HG02678 (cell line): ENCODE results near the gene HMX2.

ENCODE experiments used
- ATAC-seq: cut with Tn5 transposase; IDR thresholded peaks from one replicate; pipeline ENCODE4 v1.9.1; 2021; ENCODE audit warnings: mild to moderate bottlenecking, moderate library complexity; ENCODE audit not compliant: unreplicated experiment

The HMX2 gene

DNA sequence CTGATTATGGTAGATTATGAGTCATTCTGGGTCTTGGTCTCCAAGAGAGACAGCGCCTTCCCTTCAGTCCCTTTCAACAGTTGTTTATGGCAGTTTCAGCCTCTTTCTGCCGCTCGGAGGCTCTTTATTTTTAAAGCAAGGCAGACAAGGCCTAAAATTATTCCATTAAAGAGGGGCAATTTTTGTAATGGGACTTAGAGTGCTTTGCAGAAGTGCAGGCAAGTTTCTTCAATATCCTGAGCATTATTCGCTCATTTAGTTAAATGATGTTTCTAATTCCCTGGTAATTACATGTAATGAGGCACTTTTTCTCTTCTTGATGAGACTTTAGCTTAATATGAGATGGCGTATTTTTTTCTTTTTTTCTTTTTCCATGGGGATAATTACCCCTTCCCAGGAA lies 39.8 kb downstream of the HMX2 start:
- ATAC-seq: no peak

DNA sequence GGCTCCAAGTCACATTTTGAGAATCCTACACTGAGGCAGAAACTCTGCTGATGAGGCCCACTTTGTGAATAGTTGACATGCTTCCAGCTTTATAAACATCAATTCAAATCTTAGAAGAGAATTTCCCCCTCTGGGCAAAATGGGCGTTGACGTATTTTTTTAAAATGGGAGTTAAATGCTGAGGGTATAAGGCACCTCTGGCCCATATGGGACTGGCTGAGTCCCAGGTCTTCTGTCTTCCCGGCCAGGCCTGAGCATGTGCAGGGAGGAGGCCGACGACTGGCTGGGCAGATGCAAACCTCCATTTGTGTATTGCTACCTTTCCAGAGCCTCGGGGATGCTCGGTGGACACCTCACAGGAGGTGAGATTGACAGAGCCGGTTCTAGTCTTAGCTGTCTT lies 44.0 kb downstream of the HMX2 start:
- no peak for ATAC-seq

DNA sequence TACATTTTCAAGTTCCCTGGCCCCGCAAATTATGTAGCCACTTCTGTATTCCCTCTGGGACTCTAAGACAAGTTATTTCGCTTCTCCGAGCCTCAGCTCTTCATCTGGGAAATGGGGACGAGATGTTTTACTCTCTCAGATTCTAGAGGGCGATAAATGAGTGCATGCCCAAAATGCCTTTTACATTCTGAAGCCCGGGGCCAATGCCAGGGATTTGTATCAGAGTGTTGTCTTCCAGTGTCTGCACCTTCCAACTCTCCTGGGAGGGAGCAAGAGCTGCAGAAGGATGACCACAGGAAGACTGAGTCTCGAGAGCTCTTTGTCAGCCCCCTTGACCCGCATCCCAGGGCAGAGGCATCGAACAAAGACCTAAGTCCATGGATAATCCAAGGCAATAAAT lies 46.1 kb downstream of the HMX2 start:
- ATAC-seq: no peak
